GM20000 (cell line): Measurements from ENCODE around the gene RAD23B.
"Not testable (repeated sequence)": the region's sequence is repeated elsewhere in the genome, so short reads cannot be mapped to it uniquely, and the experiment has no call there.

Experiments used
- DNase-seq: peaks from one replicate; pipeline ENCODE4 v3.0.0; 2012; ENCODE audit warnings: low spot score
- CTCF ChIP-seq: IDR thresholded peaks from 2 replicates; pipeline ENCODE4 v1.5.1; 2012; ENCODE audit warnings: mild to moderate bottlenecking, control low read depth; ENCODE audit errors: extremely low read depth, missing control alignments

Gene RAD23B

GRCh38 chr9:107295995-107296394 is 12.9 kb downstream of the RAD23B start:
- DNase-seq = no peak
- no peak for TF ChIP-seq CTCF

GRCh38 chr9:107296592-107296991 is 13.5 kb downstream of the RAD23B start:
- DNase-seq = not testable (repeated sequence)

- TF ChIP-seq CTCF = no peak
- DNase-seq = no peak
Observed at GRCh38 chr9:107299437-107299836, 16.4 kb downstream of the RAD23B start.

GRCh38 chr9:107306308-107306707 is 23.2 kb downstream of the RAD23B start:
- DNase-seq = no peak
- no peak for TF ChIP-seq CTCF

GRCh38 chr9:107307331-107307730 is 24.3 kb downstream of the RAD23B start:
- TF ChIP-seq CTCF = no peak
- DNase-seq = no peak

GRCh38 chr9:107308461-107308860 is 25.4 kb downstream of the RAD23B start:
- TF ChIP-seq CTCF = no peak
- DNase-seq = no peak

GRCh38 chr9:107309271-107309670 is 26.2 kb downstream of the RAD23B start:
- DNase-seq = no peak
- no peak for TF ChIP-seq CTCF

GRCh38 chr9:107312376-107313050 is 29.4 kb downstream of the RAD23B start:
- TF ChIP-seq CTCF = no peak
- no peak for DNase-seq
